GM21786 (cell line): ENCODE measurements around the gene FAM13B.
"Not testable (repeated sequence)": the region's sequence is repeated elsewhere in the genome, so short reads cannot be mapped to it uniquely, and the experiment has no call there.

Experiments
- ATAC-seq: cut with Tn5 transposase; IDR thresholded peaks from one replicate; pipeline ENCODE4 v1.9.1; 2021; ENCODE audit not compliant: unreplicated experiment

The FAM13B gene

GRCh38 chr5:137989419-137989818 is 43.5 kb downstream of the FAM13B start:
- no peak for ATAC-seq

DNA sequence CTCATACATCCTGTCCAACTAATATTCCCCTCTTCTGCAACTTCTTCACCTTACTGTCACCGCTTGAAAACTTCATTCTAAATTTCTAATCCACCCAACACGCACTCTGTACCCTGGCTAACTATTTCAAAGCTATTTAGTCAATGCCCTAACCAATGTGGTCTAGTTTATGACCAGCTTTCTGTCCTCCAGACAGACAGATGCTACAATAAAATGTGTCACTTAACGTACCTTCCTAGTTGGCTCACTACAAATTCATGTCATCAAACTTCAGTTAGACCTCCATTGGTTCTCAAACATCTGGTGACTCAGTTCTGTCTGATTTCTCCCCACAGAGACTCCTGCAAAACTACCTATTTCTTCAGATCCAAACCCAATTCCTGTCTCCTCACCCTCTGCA is 57.7 kb downstream of the FAM13B start:
- ATAC-seq = no peak

DNA sequence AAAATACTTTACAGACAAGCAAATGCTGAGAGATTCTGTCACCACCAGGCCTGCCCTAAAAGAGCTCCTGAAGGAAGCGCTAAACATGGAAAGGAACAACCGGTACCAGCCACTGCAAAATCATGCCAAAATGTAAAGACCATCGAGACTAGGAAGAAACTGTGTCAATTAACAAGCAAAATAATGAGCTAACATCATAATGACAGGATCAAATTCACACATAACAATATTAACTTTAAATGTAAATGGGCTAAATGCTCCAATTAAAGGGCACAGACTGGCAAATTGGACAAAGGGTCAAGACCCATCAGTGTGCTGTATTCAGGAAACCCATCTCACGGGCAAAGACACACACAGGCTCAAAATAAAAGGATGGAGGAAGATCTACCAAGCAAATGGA is 62.5 kb downstream of the FAM13B start:
- ATAC-seq = not testable (repeated sequence)

DNA sequence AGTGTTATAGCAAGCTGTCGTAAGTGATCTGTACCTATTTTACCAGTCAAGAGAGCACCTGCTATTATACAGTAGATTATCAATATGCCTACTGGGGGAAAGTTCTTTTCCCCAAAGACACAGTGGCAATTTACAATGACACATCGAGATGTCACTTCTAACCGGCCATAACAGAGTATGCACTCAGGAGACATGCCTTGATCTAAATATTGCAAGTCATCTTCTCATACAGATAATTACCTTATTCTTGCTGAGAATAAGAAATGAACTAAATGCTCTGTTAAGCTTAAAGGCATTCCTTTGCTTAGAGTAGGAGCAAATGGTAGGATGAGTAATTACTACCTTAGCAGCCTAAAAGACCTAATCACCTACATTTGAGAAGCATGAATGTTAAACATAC is 72.1 kb downstream of the FAM13B start:
- ATAC-seq = no peak

DNA sequence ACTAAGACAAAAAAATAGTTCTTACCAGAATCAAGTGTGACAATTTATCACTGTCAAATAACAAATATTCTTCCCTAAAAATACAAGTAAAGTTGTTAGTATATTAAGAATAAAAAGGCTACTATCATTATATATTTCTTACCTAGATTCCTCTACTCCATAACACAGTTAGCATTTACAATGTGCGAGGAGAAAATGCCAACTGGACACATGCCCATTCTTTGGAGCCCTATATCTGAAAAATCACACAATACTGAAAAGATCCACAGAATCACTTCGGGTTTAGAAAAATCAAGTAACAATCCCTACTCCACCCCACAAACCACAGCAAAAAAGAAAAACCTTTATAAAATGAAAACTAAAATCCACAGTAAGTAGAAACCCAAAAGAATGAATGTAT is 72.7 kb downstream of the FAM13B start:
- no peak for ATAC-seq

DNA sequence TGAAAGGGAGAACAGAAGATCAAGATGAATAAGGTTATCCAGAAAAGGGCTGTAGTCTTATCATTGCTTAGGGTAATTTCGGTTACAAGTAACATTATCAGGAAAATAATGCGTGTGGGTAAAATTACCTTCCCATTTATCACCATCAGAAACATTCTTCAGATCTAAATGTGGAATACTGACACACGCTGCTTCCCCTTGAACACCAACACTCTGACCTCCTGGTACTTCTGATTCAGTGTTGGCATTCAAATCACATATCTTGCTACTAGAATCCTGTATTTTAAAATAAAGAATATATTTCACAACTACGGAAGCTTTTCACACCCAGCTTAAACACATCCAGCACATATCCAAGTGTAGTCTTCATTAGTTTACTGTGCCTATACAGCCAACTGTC is 73.4 kb downstream of the FAM13B start:
- ATAC-seq = no peak

DNA sequence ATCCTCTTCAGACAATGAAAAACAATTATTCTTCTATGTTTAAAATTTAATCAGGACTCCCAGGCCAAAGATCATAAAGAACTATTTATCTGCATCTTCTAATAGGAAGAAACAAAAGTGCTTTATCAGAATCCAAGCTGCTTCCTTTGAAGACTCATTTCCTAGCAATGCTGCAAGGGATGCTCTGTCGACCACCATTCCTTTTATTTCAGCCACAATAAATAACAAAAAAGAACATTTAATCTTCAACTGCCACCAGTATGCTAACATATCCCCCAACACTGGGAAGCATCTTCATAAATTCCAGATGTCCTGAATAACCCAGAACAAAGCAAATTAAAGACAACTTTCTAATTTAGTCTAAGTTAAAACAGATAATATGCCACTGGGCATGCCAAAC is 74.9 kb downstream of the FAM13B start:
- no peak for ATAC-seq

DNA sequence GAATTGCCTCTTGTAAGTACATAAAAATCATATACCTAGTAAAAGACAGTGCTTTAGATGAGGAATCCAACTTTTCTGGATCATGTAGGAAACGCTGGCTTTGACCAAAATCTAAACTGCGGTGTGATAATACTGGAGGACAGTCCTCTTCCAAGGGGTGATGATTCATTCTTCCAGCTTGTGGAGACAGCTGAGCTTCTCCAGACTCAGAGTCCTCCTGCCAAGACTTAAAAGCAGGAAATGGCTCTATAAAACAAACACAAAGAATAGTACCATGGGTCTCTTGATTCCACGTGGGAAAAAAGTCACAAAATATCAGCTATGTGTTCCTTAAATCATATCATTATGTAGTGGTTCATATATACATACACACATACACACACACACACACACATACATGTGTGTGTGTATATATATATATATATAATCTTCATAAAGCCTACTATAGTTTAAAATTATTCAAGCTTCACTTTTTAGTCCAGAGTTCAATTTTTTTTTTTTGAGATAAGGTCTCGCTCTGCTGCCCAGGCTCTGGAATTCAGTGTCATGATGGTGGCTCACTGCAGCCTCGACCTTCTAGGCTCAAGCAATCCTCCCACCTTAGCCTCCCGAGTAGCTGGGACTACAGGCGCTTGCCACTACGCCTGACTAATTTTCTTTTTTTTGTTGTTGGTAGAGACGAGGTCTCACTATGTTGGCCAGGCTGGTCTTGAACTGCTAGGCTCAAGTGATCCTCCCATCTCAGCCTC is 78.6 kb downstream of the FAM13B start:
- no peak for ATAC-seq

DNA sequence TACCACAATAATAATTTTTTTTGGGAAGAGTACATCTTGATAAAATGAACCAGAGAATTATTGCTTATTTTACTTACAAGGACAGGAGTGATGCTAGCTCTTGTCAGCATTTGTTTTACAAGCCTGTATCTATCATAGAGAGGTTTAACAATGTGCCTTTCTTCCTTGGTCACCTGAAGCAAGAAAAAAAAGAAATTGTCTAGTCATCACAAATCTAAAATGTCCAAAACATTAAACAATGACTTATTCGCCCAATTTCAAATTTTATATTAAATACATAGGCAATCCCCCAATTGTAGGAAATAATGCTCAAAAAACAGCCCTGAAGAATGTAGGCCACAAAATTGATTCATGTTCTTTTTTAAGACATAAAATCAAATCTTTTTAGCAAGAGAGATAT is 87.1 kb downstream of the FAM13B start:
- no peak for ATAC-seq

DNA sequence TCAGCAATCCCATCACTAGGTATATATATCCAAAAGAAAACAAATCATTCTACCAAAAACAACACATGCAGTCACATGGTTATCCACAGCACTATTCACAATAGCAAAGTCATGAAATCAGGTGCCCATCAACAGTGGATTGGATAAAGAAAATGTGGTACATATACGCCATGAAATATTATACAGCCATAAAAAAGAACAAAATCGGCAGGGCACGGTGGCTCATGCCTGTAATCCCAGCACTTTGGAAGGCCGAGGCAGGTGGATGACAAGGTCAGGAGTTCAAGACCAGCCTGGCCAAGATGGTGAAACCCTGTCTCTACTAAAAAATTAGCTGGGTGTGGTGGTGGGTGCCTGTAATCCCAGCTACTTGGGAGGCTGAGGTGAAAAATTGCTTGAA is 88.6 kb downstream of the FAM13B start:
- not testable (repeated sequence) for ATAC-seq

DNA sequence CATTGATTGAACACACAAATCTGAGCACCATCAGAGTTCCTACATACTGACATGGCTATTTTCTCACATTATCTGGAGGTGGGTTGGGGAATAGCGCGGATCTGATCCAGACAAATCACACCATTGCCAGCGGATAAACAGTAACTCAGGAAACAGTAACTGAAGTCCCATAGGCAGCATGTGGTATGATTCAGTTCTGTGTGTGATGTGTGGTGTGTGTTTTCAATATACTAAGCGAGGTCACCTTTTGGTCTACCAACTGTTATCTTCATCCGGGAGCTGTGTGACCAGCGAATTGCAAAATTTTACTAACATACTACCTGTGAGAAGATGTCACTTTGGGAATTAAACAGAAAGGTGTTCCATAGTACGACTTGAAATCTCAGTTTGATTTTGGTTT is 93.5 kb downstream of the FAM13B start:
- ATAC-seq = no peak

DNA sequence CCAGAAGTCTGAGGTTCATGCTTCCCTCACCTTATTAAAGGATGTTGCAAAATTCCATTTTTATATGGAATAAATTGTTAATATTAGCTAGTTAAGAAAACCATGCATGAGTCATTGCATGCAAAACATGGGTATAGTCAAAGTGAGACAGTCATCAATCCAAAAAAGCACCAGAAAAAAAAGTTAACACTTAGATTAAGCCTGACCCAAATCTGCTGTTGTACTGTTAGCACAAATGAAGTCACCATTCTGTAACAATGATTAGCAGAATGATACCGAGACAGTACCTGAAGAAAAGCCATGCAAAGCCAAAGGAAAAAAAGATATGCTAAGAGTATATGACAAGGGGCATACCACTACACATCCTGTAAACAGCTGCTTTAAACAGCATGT is 94.1 kb downstream of the FAM13B start:
- ATAC-seq = no peak

- no peak for ATAC-seq
These were observed 94.7 kb downstream of the FAM13B start for GRCh38 chr5:137937994-137938750.

DNA sequence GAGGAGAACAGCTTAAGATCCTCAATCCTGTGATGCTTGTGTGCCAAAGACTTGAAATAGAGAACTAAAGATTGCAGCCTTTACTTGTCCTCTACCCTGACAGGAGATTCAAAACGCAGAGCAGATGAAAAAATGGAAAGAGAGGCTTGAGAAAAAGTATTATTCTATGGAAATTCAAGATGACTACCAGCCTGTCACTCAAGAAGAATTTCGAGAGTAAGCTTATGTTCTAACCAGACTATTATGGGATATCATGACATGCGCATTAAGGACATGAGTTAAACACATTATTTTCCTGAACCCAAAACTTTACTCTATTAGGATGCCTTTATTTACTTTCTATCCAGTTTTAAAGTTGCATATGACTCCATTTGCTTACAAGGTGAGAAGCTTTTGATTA is 97.2 kb downstream of the FAM13B start:
- ATAC-seq = no peak

- ATAC-seq = peak; percentile 43
These were observed 97.7 kb downstream of the FAM13B start for GRCh38 chr5:137935190-137935589.

DNA sequence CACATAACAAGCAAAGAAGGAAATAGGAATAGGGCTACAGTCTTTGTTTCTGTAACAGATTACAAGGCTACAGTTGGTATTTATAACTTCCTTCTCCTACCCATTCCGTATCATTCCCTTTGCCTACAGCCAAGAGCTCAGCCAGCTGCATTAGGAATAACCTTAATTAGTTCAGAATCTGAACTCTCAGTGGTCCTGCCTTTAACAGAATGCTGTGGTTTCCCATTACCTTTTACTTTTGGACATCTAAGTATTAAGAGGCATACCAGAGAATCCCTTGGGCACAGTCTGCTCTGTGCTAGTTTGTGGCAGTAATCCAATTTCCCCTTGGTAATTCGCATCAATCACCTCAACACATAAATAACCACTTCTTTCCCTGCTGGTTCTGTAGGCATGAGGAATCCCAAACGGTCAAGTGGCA is 99.4 kb downstream of the FAM13B start:
- no peak for ATAC-seq

DNA sequence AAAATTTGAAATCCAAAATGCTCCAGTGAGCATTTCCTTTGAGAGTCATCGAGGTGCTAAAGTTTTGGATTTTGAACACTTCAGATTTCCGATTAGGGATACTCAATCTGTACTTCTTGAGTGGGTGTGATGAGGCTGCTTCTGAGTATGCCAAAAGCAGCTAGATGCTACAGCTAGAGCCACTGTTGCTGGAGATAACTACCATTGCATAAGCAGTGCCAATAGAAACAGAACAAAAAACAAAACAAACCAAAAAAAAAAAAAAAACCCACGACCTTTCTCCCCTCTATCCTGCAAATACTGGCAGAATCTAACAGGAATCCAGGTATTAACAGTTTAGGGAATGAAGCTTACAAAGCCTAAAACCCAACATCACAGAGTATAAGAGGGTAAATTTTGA is 100.1 kb downstream of the FAM13B start:
- no peak for ATAC-seq

GRCh38 chr5:137923856-137924255 is 109.0 kb downstream of the FAM13B start:
- ATAC-seq = no peak

DNA sequence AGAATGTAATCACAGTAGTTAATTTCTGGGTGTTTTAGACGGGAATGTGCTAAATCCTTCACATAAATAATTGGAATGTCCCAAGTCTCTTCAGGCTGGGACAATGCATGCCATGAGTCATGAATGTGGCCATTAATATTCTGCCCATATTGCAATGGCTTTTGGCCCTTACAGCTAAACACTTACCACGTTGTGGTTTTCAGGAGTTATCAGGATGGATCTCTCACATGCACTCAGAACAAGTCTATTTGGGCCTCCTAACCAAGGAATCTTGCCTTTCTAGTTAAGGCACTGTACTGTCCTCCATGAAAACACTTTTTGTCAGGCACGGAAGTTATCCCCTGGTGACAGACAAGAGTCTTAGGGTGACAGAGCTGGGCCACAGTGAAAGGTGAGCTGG is 110.9 kb downstream of the FAM13B start:
- ATAC-seq = no peak

DNA sequence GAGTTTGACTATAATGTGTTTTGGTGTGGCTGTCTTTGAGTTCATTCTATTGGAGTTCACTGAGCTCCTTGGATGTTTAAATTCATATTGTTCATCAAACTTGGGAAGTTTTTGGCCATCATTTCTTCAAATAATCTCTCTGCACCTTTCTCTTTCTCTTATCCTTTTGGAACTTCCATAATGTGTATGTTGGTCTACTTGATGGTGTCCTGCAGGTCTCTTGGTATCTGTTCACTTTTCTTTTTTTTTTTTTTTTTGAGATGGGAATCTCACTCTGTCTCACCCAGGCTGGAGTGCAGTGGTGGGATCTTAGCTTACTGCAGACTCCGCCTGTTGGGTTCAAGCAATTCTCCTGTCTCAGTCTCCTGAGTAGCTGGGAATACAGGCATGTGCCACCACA is 116.0 kb downstream of the FAM13B start:
- no peak for ATAC-seq

DNA sequence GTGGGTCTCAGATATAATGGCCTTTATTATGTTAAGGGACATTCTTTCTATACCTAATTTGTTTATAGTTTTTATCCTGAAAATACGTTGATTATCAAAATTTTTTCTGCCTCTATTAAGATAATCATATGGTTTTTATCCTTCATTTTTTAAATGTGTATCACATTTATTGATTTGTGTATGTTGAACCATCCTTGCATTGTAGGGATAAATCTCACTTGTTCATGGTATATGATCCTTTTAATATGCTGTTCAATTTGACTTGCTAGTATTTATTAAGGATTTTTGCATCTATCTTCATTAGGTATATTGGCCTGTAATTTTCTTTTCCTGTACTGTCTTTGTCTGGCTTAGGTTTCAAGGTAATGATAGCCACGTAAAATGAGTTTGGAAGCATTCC is 118.1 kb downstream of the FAM13B start:
- no peak for ATAC-seq

DNA sequence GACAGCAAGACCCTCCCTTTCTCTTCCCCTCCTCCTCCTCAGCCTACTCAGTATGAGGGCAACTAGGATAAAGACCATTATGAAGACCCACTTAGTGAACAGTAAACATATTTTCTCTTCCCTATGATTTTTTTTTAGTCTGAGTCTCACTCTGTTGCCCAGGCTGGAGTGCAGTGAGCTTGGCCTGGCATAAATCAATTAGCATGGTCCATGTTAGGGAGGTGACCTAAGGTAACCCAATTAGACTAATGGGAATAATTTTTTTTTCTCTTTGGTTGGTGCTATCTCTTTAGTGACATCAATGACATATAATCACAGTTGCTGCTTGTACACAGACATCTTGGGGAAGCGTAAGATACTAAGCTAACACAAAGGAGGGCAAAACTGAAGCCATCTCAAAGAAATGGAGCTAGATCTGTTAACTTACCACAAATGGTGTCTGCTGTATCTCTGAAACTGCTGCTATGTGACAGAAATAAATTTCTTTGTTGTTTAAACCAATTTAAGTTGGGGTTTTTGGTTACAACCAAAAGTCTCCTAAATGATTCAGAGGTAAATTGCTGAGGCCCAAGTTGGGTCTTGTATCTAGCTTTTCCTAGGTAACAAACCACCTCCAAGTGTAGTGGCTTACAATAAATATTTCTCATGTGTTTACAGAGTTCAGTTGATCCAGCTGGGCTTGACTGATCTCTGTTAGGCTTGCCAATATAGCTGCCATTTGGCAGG is 130.3 kb downstream of the FAM13B start:
- ATAC-seq = no peak
